Osteoblast (primary cell): ENCODE results near the gene ASCL5. TPM values are rescaled to one million over a fixed set of nuclear protein-coding genes. Genes with fewer than 3 reads are reported as not detected.

Experiments used
- DNase-seq: peaks from one replicate; pipeline ENCODE4 v3.0.0; 2011; ENCODE audit warnings: low spot score, mixed read lengths; ENCODE audit not compliant: insufficient read length; ENCODE audit errors: missing footprints
- H2AFZ ChIP-seq: 2 replicates; pipeline ENCODE4 v1.6.0; 2011; ENCODE audit warnings: mild to moderate bottlenecking, low read length
- H3K27ac ChIP-seq: 2 replicates; pipeline ENCODE4 v1.5.1; 2011; ENCODE audit warnings: mild to moderate bottlenecking, low read depth, low read length, moderate library complexity
- H3K27me3 ChIP-seq: 2 replicates; pipeline ENCODE4 v1.6.0; 2012; ENCODE audit warnings: mild to moderate bottlenecking, control low read depth, inconsistent platforms, low read length, moderate library complexity; ENCODE audit not compliant: insufficient read depth
- H3K36me3 ChIP-seq: 2 replicates; pipeline ENCODE4 v1.5.1; 2011; ENCODE audit warnings: mild to moderate bottlenecking, low read length, control low read depth, moderate library complexity; ENCODE audit not compliant: insufficient read depth
- H3K4me1 ChIP-seq: 2 replicates; pipeline ENCODE4 v1.5.1; 2011; ENCODE audit warnings: mild to moderate bottlenecking, low read length, control low read depth, moderate library complexity; ENCODE audit not compliant: insufficient read depth
- H3K4me2 ChIP-seq: 2 replicates; pipeline ENCODE4 v1.6.0; 2011; ENCODE audit warnings: mild to moderate bottlenecking, low read length; ENCODE audit not compliant: insufficient read depth
- H3K4me3 ChIP-seq: fragments of 200-600 bp; sonication (generic); 3 replicates; pipeline ENCODE4 v1.5.1; 2012; ENCODE audit warnings: mild to moderate bottlenecking, low read length, inconsistent platforms; ENCODE audit not compliant: insufficient read depth
- H3K79me2 ChIP-seq: 2 replicates; pipeline ENCODE4 v1.6.0; 2012; ENCODE audit warnings: mild to moderate bottlenecking, low read length, control low read depth, inconsistent platforms; ENCODE audit not compliant: insufficient read depth
- H3K9me3 ChIP-seq: 2 replicates; pipeline ENCODE4 v1.5.1; 2011; ENCODE audit warnings: low read depth, low read length, control low read depth
- H4K20me1 ChIP-seq: 2 replicates; pipeline ENCODE4 v1.6.0; 2012; ENCODE audit warnings: mild to moderate bottlenecking, low read length, control low read depth; ENCODE audit not compliant: insufficient read depth
- total RNA-seq: library from RNA; depleted of rRNA; stranded (reverse); fragments of >200 nt; gene quantifications from 2 replicates; pipeline ENCODE4 v1.2.3, GENCODE V29; 2012
- TF ChIP-seq, protein P1 (sequence below): IDR thresholded peaks from 2 replicates; pipeline ENCODE4 v1.5.1; 2011; ENCODE audit warnings: mild to moderate bottlenecking, low read depth, low read length, moderate library complexity; ENCODE audit errors: extremely low read depth

ASCL5 gene
- total RNA-seq, 1 donor: not detected

DNA sequence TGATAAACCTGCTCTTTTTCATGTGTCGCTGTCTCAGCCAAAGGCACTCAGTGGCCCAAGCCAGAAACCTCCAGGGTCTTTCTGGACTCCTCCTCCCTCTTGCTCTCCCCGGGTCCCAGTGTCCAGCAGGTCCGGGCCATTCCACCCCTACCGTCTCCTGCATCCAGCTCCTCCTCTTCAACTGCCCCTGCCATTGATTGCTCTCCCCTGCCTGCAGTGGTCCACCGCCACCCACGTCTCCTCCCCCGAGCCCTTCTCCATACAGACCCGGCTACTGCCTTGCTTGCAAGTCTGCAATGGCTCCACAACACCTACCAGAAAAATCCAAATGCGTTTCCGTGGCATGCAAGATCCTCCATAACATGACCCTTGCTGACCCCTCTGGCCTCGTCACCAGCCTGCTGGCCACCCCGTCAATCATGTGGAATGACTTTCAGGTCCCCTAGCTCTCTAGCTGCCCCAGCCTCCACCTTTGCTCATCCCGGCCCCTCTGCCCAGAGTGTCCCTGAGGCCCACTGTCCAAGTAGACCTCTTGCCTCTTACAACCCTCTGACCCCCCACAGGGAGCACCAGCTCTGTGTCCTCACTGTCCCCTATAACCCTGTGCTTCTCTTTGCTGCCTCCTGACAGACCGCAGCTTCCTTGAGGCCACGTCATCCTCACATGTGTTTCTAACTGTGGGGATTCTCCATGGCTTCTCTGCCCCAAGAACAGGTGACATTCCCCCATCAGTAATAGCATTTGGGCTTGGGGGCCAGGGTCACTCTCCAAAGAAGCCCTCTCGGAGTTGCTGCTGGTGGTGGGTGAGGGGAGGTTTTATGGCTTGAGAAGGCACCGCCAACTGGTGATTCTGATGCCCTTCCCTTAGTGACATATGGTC lies 29.8 kb downstream of the ASCL5 start:
- no peaks in the 10 kb centered on the region for H3K4me1 ChIP-seq
- no peak overlapping the region for H3K4me2 ChIP-seq
- no peaks in the 10 kb centered on the region for H3K9me3 ChIP-seq
- H3K27me3 ChIP-seq: peaks cover 26% of the 10 kb centered on the region
- no peak overlapping the region for H3K4me3 ChIP-seq
- DNase-seq: no peak
- H3K36me3 ChIP-seq: no peaks in the 10 kb centered on the region
- H4K20me1 ChIP-seq: no peaks in the 10 kb centered on the region
- TF ChIP-seq, protein P1, sequence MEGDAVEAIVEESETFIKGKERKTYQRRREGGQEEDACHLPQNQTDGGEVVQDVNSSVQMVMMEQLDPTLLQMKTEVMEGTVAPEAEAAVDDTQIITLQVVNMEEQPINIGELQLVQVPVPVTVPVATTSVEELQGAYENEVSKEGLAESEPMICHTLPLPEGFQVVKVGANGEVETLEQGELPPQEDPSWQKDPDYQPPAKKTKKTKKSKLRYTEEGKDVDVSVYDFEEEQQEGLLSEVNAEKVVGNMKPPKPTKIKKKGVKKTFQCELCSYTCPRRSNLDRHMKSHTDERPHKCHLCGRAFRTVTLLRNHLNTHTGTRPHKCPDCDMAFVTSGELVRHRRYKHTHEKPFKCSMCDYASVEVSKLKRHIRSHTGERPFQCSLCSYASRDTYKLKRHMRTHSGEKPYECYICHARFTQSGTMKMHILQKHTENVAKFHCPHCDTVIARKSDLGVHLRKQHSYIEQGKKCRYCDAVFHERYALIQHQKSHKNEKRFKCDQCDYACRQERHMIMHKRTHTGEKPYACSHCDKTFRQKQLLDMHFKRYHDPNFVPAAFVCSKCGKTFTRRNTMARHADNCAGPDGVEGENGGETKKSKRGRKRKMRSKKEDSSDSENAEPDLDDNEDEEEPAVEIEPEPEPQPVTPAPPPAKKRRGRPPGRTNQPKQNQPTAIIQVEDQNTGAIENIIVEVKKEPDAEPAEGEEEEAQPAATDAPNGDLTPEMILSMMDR: no peak
- H3K79me2 ChIP-seq: no peaks in the 10 kb centered on the region
- no peak overlapping the region for H2AFZ ChIP-seq
- H3K27ac ChIP-seq: no peak overlapping the region

DNA sequence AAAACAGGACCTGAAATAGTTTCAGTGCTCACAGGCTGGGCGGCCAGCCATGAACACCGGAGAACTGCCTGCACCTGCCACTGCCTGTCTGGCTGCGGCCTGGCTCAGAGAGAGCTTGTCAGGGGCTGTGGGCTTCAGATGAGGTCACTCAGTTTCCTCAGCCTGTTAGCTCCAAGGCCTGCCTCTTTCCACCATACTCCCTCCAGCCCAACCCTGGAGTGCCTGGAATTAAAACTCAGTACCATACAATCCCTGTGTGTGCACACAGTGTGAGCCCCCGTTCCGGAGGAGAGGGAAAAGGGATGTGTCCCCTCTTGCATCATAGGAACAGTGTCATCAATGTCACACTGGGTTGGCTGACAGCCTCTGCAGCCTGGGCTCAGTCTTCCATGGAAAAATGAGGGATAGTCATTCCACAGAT lies 30.9 kb downstream of the ASCL5 start:
- H3K79me2 ChIP-seq: no peaks in the 10 kb centered on the region
- no peak overlapping the region for H3K4me2 ChIP-seq
- H3K27ac ChIP-seq: no peak overlapping the region
- no peaks in the 10 kb centered on the region for H3K36me3 ChIP-seq
- no peaks in the 10 kb centered on the region for H3K4me1 ChIP-seq
- no peak for DNase-seq
- H3K4me3 ChIP-seq: no peak overlapping the region
- no peaks in the 10 kb centered on the region for H4K20me1 ChIP-seq
- H3K27me3 ChIP-seq: peaks cover 24% of the 10 kb centered on the region
- H3K9me3 ChIP-seq: no peaks in the 10 kb centered on the region
- TF ChIP-seq, protein P1: no peak
- H2AFZ ChIP-seq: no peak overlapping the region

DNA sequence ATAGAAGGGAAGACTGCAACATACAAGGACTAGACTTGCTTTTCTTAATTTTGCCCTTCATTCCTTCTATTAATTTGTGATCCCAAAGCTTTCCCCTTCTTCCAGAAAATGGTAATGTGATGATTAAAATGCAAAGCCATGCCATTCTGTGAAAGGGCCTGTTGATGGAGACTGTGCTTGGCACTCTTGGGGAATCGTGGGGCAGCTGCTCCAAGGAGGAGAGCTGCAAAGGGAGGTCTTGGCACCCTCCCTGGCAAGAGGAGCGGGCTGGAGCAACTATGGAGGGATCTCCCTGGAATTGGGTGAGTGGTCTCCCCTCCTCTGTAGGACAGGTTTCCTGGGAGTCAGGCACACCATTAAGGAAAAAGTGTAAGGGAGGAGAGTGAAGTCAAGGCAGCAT lies 31.4 kb downstream of the ASCL5 start:
- H3K4me1 ChIP-seq: no peaks in the 10 kb centered on the region
- TF ChIP-seq, protein P1: no peak
- no peak overlapping the region for H3K27ac ChIP-seq
- DNase-seq: no peak
- H3K4me2 ChIP-seq: no peak overlapping the region
- H3K4me3 ChIP-seq: no peak overlapping the region
- no peak overlapping the region for H2AFZ ChIP-seq
- peaks cover 19% of the 10 kb centered on the region for H3K27me3 ChIP-seq
- no peaks in the 10 kb centered on the region for H4K20me1 ChIP-seq
- H3K36me3 ChIP-seq: no peaks in the 10 kb centered on the region
- H3K9me3 ChIP-seq: no peaks in the 10 kb centered on the region
- H3K79me2 ChIP-seq: no peaks in the 10 kb centered on the region

DNA sequence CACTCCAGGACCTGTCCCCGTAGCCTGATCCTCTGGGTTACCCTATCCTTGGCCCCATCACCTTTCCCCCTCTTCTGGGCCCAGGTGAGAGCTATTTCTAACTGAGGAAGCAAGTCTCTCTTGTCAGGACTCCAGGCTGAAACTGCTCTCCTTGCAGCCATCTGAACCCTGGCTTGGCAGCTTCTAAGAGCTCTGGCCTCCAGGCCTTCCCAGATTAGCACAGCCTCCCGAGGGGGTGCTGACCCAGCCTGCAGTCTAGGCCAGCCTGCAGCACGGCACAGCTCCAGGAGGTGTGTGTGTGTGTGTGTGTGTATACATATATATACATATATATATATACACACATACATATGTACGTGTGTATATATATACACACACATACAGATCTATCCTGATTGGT lies 32.2 kb downstream of the ASCL5 start:
- no peaks in the 10 kb centered on the region for H3K36me3 ChIP-seq
- no peaks in the 10 kb centered on the region for H3K9me3 ChIP-seq
- H3K27ac ChIP-seq: no peak overlapping the region
- H3K27me3 ChIP-seq: peaks cover 12% of the 10 kb centered on the region
- TF ChIP-seq, protein P1: no peak
- no peaks in the 10 kb centered on the region for H4K20me1 ChIP-seq
- H3K4me2 ChIP-seq: no peak overlapping the region
- DNase-seq: no peak
- no peaks in the 10 kb centered on the region for H3K4me1 ChIP-seq
- H3K79me2 ChIP-seq: no peaks in the 10 kb centered on the region
- H3K4me3 ChIP-seq: no peak overlapping the region
- H2AFZ ChIP-seq: no peak overlapping the region
